ENCODE measurements around the gene BCAS3.

BCAS3 gene

DNA sequence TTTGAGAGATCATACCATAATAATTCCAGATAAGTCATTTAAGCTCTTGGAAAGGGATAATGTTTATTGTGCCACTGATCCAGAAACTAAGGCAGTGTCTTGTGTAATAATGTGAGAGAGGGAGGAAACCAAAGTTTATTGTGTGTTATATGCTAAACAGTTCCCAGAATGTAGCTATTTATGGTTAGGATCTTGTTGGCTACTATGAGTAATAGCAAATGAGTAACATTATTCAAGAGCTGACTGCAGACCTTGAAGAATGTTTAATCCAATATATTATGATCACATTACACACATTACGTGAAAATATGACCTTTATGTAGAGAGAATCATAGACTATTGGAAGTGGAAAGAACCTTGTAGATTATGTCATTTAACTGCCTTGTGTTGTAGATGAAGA lies 139.5 kb downstream of the BCAS3 start:
- H3K9me3 Mint-ChIP-seq, result peaks cover 3% of the 10 kb centered on the region
- H3K4me1 Mint-ChIP-seq (ENCODE audit: low read depth), result no peaks in the 10 kb centered on the region
- H3K27ac Mint-ChIP-seq, result no peak overlapping the region
- H3K36me3 Mint-ChIP-seq (ENCODE audit: low read depth), result no peaks in the 10 kb centered on the region
- H3K4me3 Mint-ChIP-seq, result no peak overlapping the region
- H3K27me3 Mint-ChIP-seq (ENCODE audit: low read depth), result no peaks in the 10 kb centered on the region

DNA sequence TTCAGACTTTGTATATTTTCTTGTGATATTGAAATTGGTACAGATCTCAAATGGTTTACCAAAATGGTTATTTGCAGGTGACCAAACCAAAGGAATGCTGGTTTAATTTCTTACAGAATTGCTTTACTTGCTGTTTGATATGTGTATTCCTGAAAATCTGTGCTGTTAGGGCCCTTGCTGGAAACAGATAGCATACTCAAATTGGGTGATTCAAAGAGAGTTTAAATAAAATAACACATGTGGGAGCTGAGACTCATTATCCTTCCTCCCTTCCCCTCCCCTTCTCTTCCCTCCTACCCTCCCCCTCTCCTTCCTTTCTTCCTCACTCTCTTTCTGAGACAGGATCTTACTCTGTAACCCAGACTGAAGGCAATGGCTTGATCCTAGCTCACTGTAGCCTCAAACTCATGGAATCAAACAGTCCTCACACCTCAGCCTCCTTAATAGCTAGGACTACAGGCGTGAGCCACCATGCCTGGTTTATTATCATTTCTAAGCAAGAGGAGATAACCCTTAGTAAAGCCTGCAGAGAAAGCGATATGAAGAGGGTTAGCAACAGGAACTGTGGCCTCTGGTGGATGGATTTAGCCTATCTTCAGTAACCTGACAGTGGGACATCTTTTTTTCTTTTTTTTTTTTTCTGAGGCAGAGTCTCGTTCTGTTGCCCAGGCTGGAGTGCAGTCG lies 141.9 kb downstream of the BCAS3 start:
- no peaks in the 10 kb centered on the region for H3K27me3 Mint-ChIP-seq (ENCODE audit: low read depth)
- H3K4me1 Mint-ChIP-seq (ENCODE audit: low read depth), result no peaks in the 10 kb centered on the region
- H3K4me3 Mint-ChIP-seq, result no peak overlapping the region
- H3K9me3 Mint-ChIP-seq, result peaks cover 3% of the 10 kb centered on the region
- H3K36me3 Mint-ChIP-seq (ENCODE audit: low read depth), result no peaks in the 10 kb centered on the region
- no peak overlapping the region for H3K27ac Mint-ChIP-seq

- no peaks in the 10 kb centered on the region for H3K9me3 Mint-ChIP-seq
- H3K4me1 Mint-ChIP-seq (ENCODE audit: low read depth), result no peaks in the 10 kb centered on the region
- H3K4me3 Mint-ChIP-seq, result no peak overlapping the region
- H3K27ac Mint-ChIP-seq, result no peak overlapping the region
- no peaks in the 10 kb centered on the region for H3K27me3 Mint-ChIP-seq (ENCODE audit: low read depth)
- no peaks in the 10 kb centered on the region for H3K36me3 Mint-ChIP-seq (ENCODE audit: low read depth)
Observed at GRCh38 chr17:60823515-60823914, 145.9 kb downstream of the BCAS3 start.

- no peak overlapping the region for H3K27ac Mint-ChIP-seq
- H3K36me3 Mint-ChIP-seq (ENCODE audit: low read depth), result no peaks in the 10 kb centered on the region
- H3K27me3 Mint-ChIP-seq (ENCODE audit: low read depth), result no peaks in the 10 kb centered on the region
- no peak overlapping the region for H3K4me3 Mint-ChIP-seq
- no peaks in the 10 kb centered on the region for H3K9me3 Mint-ChIP-seq
- H3K4me1 Mint-ChIP-seq (ENCODE audit: low read depth), result no peaks in the 10 kb centered on the region
Observed at GRCh38 chr17:60825351-60825750, 147.7 kb downstream of the BCAS3 start.

- Mint-ChIP-seq H3K27ac (no peak overlapping the region), H3K4me1 (ENCODE audit: low read depth) (no peaks in the 10 kb centered on the region), H3K4me3 (no peak overlapping the region), H3K9me3 (no peaks in the 10 kb centered on the region), H3K27me3 (ENCODE audit: low read depth) (peaks cover 3% of the 10 kb centered on the region), H3K36me3 (ENCODE audit: low read depth) (no peaks in the 10 kb centered on the region)
Observed at GRCh38 chr17:60827943-60828342, 150.3 kb downstream of the BCAS3 start.

GRCh38 chr17:60832151-60832585 lies 154.5 kb downstream of the BCAS3 start:
- Mint-ChIP-seq H3K4me3 (no peak overlapping the region), H3K9me3 (no peaks in the 10 kb centered on the region), H3K27me3 (ENCODE audit: low read depth) (peaks cover 3% of the 10 kb centered on the region), H3K27ac (no peak overlapping the region), H3K36me3 (ENCODE audit: low read depth) (no peaks in the 10 kb centered on the region), H3K4me1 (ENCODE audit: low read depth) (no peaks in the 10 kb centered on the region)

DNA sequence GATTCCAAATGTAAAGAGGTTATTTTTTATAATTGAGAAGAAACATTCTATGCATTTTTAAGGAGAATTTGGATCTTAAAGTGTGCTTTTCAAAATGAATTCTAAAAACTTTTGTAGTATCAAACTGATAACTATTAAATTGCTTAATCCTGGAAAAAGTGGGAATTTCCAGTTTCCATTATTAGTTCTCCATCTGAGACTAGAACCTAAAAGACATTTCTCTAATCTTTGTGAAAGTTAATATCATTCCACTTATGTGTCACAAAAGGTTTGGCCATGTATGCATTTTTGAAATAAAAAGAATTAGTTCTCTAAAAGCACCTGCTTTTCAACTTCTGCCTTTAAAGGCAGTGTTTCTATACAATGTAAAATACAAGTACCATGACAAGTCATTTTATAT lies 155.0 kb downstream of the BCAS3 start:
- no peaks in the 10 kb centered on the region for H3K9me3 Mint-ChIP-seq
- H3K4me3 Mint-ChIP-seq, result no peak overlapping the region
- H3K4me1 Mint-ChIP-seq (ENCODE audit: low read depth), result no peaks in the 10 kb centered on the region
- peaks cover 3% of the 10 kb centered on the region for H3K27me3 Mint-ChIP-seq (ENCODE audit: low read depth)
- H3K27ac Mint-ChIP-seq, result no peak overlapping the region
- H3K36me3 Mint-ChIP-seq (ENCODE audit: low read depth), result no peaks in the 10 kb centered on the region

DNA sequence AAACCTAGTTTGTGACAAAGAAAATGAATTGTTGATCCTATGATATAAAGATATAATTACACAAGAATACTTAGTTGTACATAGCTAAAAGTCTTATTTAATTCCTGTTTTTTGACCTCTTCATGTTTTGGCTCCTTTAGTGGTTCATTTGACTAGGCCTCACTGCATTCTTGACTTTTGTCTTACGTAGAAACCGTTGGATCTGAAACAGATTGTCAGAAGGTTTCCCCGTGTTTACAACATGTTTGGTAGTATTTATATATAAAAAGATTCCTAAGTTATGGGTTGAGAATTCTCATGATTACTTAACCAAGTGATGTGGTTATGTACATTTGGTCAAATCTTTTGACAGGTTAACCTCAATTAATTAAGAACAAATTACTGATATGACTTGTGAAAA lies 162.8 kb downstream of the BCAS3 start:
- Mint-ChIP-seq H3K4me1 (ENCODE audit: low read depth) (no peaks in the 10 kb centered on the region), H3K36me3 (ENCODE audit: low read depth) (no peaks in the 10 kb centered on the region), H3K27me3 (ENCODE audit: low read depth) (peaks cover 3% of the 10 kb centered on the region), H3K4me3 (no peak overlapping the region), H3K9me3 (no peaks in the 10 kb centered on the region), H3K27ac (no peak overlapping the region)

GRCh38 chr17:60845012-60845411 lies 167.4 kb downstream of the BCAS3 start:
- H3K36me3 Mint-ChIP-seq (ENCODE audit: low read depth), result no peaks in the 10 kb centered on the region
- no peak overlapping the region for H3K4me3 Mint-ChIP-seq
- H3K9me3 Mint-ChIP-seq, result no peaks in the 10 kb centered on the region
- no peaks in the 10 kb centered on the region for H3K27me3 Mint-ChIP-seq (ENCODE audit: low read depth)
- H3K4me1 Mint-ChIP-seq (ENCODE audit: low read depth), result no peaks in the 10 kb centered on the region
- no peak overlapping the region for H3K27ac Mint-ChIP-seq

GRCh38 chr17:60846175-60846574 lies 168.5 kb downstream of the BCAS3 start:
- H3K27me3 Mint-ChIP-seq (ENCODE audit: low read depth), result no peaks in the 10 kb centered on the region
- H3K4me3 Mint-ChIP-seq, result no peak overlapping the region
- no peaks in the 10 kb centered on the region for H3K36me3 Mint-ChIP-seq (ENCODE audit: low read depth)
- H3K4me1 Mint-ChIP-seq (ENCODE audit: low read depth), result no peaks in the 10 kb centered on the region
- H3K9me3 Mint-ChIP-seq, result no peaks in the 10 kb centered on the region
- H3K27ac Mint-ChIP-seq, result no peak overlapping the region

DNA sequence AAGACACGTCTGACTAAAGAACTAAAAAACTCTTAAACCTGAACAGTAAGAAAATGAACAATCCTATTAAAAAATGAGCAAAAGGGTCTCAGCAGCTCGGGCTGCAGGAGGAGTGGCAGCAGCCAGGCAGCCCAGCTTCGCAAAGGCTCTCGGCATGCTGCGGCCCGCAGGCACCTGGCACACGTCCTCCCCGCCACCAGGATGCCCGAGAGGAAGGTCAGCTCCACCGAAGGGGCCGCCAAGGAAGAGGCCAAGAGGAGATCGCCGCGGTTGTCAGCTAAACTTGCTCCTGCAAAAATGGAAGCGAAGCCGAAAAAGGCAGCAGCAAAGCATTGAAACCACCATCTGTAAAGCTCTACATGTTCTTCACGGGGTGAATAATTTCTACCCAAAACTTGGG lies 173.5 kb downstream of the BCAS3 start:
- Mint-ChIP-seq H3K4me1 (ENCODE audit: low read depth) (no peaks in the 10 kb centered on the region), H3K27ac (no peak overlapping the region), H3K36me3 (ENCODE audit: low read depth) (no peaks in the 10 kb centered on the region), H3K9me3 (no peaks in the 10 kb centered on the region), H3K4me3 (no peak overlapping the region), H3K27me3 (ENCODE audit: low read depth) (peaks cover 6% of the 10 kb centered on the region)

GRCh38 chr17:60857556-60858080 lies 180.0 kb downstream of the BCAS3 start:
- Mint-ChIP-seq H3K27me3 (ENCODE audit: low read depth) (peaks cover 16% of the 10 kb centered on the region), H3K27ac (no peak overlapping the region), H3K36me3 (ENCODE audit: low read depth) (no peaks in the 10 kb centered on the region), H3K4me1 (ENCODE audit: low read depth) (no peaks in the 10 kb centered on the region), H3K4me3 (no peak overlapping the region), H3K9me3 (peaks cover 4% of the 10 kb centered on the region)

DNA sequence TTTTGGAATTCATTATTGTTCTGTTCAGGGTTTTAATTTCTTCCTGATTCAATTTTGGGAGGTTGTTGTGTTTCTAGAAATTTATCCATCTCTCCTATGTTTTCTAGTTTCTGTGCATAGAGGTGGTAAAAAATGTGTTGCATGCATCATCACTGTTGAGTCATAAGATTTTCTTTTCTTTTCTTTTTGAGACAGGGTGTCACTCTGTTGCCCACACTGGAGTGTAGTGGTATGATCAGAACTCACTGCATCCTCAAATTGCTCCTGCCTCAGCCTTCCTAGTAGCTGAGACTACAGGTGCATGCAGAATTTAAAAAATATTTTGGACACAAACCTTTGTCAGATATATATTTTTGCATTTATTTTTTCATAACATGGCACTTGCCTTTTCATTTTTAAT lies 184.8 kb downstream of the BCAS3 start:
- Mint-ChIP-seq H3K27me3 (ENCODE audit: low read depth) (peaks cover 11% of the 10 kb centered on the region), H3K4me3 (no peak overlapping the region), H3K27ac (no peak overlapping the region), H3K4me1 (ENCODE audit: low read depth) (peaks cover 11% of the 10 kb centered on the region), H3K9me3 (peaks cover 4% of the 10 kb centered on the region), H3K36me3 (ENCODE audit: low read depth) (no peaks in the 10 kb centered on the region)

DNA sequence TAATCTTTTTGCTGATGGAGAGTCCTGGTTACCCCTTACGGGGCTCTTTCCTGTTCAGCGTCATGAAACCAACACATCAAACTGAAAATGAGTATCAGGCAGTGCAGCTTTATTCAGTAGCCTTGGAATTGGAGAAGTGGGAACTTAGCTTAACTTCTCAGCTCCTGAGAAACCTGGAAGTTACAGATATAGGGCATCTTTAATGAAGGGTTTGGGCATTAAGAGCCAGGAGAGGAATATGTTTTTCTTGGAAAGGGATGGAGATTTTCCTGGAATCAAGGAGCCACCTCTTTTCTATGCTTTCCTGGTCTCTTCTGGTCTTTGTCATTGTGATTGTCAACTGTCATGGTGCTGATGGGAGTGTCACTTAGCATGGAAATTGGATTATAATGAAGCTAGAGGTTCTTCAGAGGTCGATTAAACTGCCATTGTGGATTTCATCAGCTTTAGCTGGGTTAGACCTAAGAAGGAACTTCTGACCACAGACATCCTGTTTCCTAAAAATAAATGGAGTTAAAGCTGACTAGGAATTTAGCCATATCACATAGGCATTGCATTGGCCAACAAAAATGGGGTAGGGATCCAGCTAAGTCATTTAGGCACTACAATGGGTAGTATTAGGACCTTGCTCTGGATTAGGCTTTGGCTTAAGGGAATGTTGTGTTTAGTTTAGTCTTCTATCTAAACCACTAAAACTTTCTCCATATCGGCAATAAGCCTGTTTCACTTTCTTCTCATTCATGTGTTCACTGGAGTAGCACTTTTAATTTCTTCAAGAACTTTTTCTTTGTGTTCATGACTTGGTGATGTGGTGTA lies 186.4 kb downstream of the BCAS3 start:
- Mint-ChIP-seq H3K27ac (no peak overlapping the region), H3K36me3 (ENCODE audit: low read depth) (no peaks in the 10 kb centered on the region), H3K4me3 (no peak overlapping the region), H3K27me3 (ENCODE audit: low read depth) (peaks cover 6% of the 10 kb centered on the region), H3K9me3 (peaks cover 4% of the 10 kb centered on the region), H3K4me1 (ENCODE audit: low read depth) (peaks cover 11% of the 10 kb centered on the region)

DNA sequence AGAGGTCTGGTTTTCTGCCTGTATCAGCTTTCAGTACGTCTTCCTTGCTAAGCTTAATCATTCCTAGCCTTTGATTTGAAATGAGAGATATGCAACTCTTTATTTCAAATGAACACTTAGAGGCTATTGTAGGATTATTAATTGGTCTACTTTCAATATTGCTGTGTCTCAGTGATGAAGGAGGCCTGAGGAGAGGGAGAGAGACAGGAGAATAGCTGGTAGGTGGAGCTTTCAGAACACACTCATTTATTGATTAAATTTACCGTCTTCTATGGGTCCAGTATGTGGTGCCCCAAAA lies 187.0 kb downstream of the BCAS3 start:
- Mint-ChIP-seq H3K4me3 (no peak overlapping the region), H3K9me3 (peaks cover 4% of the 10 kb centered on the region), H3K27me3 (ENCODE audit: low read depth) (peaks cover 6% of the 10 kb centered on the region), H3K4me1 (ENCODE audit: low read depth) (peaks cover 11% of the 10 kb centered on the region), H3K27ac (no peak overlapping the region), H3K36me3 (ENCODE audit: low read depth) (no peaks in the 10 kb centered on the region)

All from T-helper 1 cell treated with Interleukin-12 subunit alpha and Interleukin-12 subunit beta and Interleukin-4 antibody, amounts not matched to agents 30 μg/mL and 1 μg/mL, for 36 hours (primary cell).